Activated T-cell treated with anti-CD3 and anti-CD28 coated beads, Interleukin-2, amount 50 U/mL, for 48 hours (primary cell): ENCODE results near the gene ADORA1.
A peak's percentile ranks its signal among the peaks of the same experiment; 100 is the strongest.

ENCODE experiments used
- DNase-seq, 2 experiments: peaks; one replicate each; pipeline ENCODE4 v3.0.0-alpha.2; 2020

The ADORA1 gene

GRCh38 chr1:203197625-203198024, 70.1 kb downstream of the ADORA1 start:
- DNase-seq = no peak

- no peak for DNase-seq
These were observed 71.5 kb downstream of the ADORA1 start for GRCh38 chr1:203199002-203199401.

DNA sequence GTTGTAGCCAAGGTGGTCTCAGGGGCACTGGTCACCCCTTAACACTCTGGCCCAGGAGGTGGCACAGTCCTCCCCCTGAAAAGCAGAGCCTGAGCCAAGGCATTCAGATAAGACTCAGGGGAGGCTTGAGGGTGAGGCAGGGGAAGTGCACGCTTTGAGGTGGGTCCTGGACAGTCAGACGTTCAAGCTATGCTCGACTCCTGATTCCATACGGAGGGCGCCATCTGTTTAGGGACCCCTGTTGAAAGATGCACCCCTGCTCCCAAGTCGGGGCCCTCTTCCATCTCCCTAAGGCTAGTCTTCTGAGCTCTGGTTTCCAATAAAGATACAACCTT, 71.9 kb downstream of the ADORA1 start:
- no peak for DNase-seq

GRCh38 chr1:203199816-203200571, 72.5 kb downstream of the ADORA1 start:
- no peak for DNase-seq

DNA sequence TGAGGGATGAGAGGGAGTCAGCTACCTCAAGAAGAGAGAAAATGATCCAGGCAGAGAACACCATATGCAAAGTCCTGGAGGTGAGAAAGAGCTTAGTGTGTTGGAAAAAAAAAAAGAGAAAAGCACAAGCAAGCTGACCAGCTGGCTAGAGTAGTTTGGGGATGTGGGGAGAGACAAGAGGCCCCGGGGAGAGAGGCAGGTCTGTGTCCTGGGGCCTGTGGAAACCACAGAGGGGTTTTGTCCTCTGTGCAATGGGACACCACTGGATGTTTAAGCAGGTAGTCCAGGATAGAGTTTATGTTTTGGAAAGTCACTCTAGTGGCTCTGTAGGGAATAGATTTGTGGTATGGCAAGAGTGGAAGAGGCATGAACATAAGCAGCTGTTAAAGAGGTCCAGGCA, 73.4 kb downstream of the ADORA1 start:
- DNase-seq = no peak

- DNase-seq = no peak
These were observed 74.1 kb downstream of the ADORA1 start for GRCh38 chr1:203201516-203202205.

- no peak for DNase-seq
These were observed 75.1 kb downstream of the ADORA1 start for GRCh38 chr1:203202431-203203245.

DNA sequence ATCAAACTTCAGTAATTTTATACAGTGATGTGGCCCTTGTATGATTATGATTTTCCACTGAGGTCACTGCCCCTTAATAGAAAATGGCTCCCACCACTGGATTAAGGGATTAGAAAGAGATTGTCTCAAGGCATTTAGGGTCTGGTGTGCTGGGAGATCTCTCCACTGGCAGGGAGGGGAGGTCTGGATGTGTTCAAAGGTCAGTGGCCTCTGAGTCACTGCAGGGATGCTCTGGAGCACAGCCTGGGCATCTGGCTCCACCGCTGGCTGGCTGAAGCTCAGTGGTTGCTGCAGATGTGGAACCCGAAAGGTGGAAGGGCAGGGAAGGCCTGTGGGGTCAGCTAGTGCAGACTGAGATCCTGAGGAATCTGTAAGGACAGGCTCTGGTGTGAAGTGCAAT, 77.2 kb downstream of the ADORA1 start:
- no peak for DNase-seq

GRCh38 chr1:203206129-203206687, 78.7 kb downstream of the ADORA1 start:
- no peak for DNase-seq

GRCh38 chr1:203207751-203208150, 80.2 kb downstream of the ADORA1 start:
- DNase-seq = no peak

- no peak for DNase-seq
These were observed 80.7 kb downstream of the ADORA1 start for GRCh38 chr1:203208181-203208580.

- DNase-seq = no peak
These were observed 82.8 kb downstream of the ADORA1 start for GRCh38 chr1:203210350-203210749.

DNA sequence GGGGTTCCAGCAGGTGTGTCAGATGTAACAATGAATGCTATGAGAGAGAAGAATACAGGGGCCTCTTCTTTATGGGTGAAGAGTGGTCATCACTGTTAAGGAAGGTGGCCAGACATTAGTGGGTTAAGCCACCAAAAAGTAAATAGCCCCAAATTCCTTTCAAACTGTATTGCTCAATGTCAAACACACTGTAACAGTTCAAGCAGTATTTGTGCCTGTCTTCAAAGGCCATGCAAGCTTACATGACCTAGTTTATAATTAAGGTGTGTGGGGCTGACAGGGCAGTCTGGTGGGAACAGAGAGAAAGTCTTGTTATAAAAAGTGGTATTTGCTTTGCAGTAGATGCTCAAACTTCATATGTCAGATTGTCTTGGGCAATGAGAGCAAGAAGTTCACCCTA, 83.5 kb downstream of the ADORA1 start:
- DNase-seq = no peak

DNA sequence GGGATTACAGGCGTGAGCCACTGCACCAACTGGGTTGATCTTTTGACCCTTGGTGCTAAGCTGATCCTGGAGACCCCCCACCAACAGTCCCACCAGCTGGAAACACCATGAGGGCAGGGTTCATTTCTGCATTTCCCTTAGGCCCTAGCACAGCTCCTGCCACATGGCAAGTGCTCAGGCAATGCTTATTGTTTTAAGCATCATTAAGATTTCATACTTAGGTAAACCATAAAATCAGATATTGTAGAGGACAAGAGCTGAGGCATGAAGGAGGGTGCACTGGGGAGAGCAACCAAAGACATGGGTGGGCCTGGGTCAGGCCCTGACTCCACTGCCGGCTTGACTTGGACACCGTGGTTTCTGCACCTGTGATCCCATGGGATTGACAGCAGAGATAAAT, 84.3 kb downstream of the ADORA1 start:
- DNase-seq = no peak

GRCh38 chr1:203213126-203213525, 85.6 kb downstream of the ADORA1 start:
- no peak for DNase-seq

DNA sequence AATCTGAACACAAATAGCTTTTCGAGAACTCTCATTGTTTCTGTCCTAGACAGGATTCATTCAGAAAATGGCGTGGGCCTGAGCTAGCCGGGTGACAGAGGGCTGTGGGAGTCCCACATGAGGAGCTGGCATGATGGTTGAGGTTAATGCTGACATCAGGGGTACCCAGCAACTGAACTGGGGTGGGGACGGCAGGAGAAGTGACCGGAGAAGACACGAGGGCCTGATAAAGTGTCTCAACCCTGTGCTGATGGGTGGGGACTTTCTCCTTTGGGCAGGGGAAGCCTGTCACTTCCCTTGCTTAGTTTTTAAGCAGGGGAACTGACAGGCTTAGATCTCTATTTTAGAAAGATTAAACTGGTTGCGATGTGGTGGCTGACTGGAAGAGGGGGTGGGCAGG, 87.3 kb downstream of the ADORA1 start:
- DNase-seq = no peak

DNA sequence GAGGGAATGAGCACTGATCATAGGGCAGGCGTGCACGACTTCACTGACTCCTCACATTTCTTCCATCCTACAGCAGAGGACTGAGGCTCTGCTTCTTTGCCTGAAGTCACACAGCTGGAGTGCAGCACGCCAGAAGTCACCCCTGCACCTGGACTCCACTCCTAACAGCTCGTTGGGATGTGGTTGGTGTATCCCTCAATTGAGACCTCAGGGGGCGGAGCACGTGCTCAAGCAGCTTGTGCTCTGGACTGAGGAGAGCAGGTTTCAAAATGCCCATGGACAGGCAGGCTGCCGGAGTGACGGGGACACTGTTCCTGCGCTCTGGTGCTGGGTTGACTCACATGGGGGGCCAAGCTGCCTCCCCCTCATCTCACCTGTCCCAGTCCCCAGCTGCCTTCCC, 88.0 kb downstream of the ADORA1 start:
- no peak for DNase-seq

- DNase-seq = peak; percentile 66 to 71
These were observed 89.0 kb downstream of the ADORA1 start for GRCh38 chr1:203216274-203217138.
